Measurements from ENCODE around the gene CYREN.
A peak's percentile ranks its signal among the peaks of the same experiment; 100 is the strongest.

The CYREN gene

DNA sequence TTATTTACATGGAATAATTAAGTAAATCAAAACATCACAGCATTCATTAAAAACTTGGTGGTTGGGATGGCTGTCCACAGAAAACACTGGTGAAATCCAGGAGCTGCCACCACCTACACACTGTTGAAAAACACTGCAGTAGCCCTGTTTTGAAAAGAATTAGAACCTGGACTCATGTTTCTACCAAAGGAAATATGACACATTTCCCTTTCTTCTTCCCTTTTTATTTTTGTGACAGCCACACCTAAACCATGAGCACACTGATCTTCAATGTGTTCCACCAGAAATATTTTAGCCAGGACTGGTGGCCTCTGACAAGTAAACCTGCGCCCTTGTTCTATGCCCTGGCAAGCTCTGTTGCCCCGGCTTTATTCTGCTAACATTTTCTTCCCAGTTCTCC is 19.4 kb downstream of the CYREN start:
- H3K4me3 ChIP-seq (replicated peaks; ENCODE audit: low read depth, low read length): no peak overlapping the region
- DNase-seq (ENCODE audit: low read depth): no peak
- TF ChIP-seq, protein P1, sequence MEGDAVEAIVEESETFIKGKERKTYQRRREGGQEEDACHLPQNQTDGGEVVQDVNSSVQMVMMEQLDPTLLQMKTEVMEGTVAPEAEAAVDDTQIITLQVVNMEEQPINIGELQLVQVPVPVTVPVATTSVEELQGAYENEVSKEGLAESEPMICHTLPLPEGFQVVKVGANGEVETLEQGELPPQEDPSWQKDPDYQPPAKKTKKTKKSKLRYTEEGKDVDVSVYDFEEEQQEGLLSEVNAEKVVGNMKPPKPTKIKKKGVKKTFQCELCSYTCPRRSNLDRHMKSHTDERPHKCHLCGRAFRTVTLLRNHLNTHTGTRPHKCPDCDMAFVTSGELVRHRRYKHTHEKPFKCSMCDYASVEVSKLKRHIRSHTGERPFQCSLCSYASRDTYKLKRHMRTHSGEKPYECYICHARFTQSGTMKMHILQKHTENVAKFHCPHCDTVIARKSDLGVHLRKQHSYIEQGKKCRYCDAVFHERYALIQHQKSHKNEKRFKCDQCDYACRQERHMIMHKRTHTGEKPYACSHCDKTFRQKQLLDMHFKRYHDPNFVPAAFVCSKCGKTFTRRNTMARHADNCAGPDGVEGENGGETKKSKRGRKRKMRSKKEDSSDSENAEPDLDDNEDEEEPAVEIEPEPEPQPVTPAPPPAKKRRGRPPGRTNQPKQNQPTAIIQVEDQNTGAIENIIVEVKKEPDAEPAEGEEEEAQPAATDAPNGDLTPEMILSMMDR (IDR thresholded peaks at IDR 0.05; ENCODE audit: low read length, missing control alignments): no peak

GRCh38 chr7:135150072-135150782 is 20.3 kb downstream of the CYREN start:
- no peak overlapping the region for H3K4me3 ChIP-seq (replicated peaks; ENCODE audit: low read depth, low read length)
- TF ChIP-seq, protein P1 (IDR thresholded peaks at IDR 0.05; ENCODE audit: low read length, missing control alignments): no peak
- DNase-seq (ENCODE audit: low read depth): no peak

GRCh38 chr7:135147899-135148721 is 22.4 kb downstream of the CYREN start, which contains the start of gene TMEM140:
Gene TMEM140, plus strand, starts transcription at chr7:135148072. Its CDS starts 16,370 bp downstream, at chr7:135164442.
- peak; percentile 62 for DNase-seq (ENCODE audit: low read depth)
- peak within 1 kb of the TSS; percentile 16 for H3K4me3 ChIP-seq (replicated peaks; ENCODE audit: low read depth, low read length)
- TF ChIP-seq, protein P1 (IDR thresholded peaks at IDR 0.05; ENCODE audit: low read length, missing control alignments): no peak

DNA sequence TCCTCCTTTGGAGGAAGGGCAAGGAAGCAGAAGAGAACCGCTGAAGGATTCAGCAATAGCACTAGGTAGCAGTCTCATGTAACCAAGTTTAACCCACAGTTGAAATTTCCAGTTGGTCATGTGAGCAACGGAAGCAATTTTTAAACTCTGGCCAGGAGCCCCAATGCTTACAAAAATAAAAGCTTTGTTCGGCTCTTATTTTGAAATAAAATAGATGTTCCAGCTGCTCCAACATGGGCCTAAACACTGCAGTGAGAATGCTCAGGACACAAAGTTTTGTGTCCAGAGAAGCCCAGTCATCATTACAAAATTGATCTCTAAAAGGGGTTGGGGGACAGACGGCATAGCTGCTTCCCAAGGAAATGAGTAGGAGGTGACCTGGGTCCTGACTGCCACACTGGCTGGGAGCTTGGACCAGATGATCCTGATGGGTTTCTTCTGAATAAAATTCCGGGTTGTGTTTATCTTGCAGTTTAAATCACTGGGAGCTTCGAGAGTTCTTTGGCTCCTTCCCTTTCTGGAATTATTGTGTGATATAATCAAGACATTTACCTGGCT is 23.1 kb downstream of the CYREN start:
- peak; percentile 34 for DNase-seq (ENCODE audit: low read depth)
- TF ChIP-seq, protein P1 (IDR thresholded peaks at IDR 0.05; ENCODE audit: low read length, missing control alignments): no peak
- peak overlapping the region; percentile 16 for H3K4me3 ChIP-seq (replicated peaks; ENCODE audit: low read depth, low read length)

GRCh38 chr7:135143885-135144668 is 26.4 kb downstream of the CYREN start:
- no peak overlapping the region for H3K4me3 ChIP-seq (replicated peaks; ENCODE audit: low read depth, low read length)
- DNase-seq (ENCODE audit: low read depth): peak; percentile 57
- TF ChIP-seq, protein P1 (IDR thresholded peaks at IDR 0.05; ENCODE audit: low read length, missing control alignments): no peak

DNA sequence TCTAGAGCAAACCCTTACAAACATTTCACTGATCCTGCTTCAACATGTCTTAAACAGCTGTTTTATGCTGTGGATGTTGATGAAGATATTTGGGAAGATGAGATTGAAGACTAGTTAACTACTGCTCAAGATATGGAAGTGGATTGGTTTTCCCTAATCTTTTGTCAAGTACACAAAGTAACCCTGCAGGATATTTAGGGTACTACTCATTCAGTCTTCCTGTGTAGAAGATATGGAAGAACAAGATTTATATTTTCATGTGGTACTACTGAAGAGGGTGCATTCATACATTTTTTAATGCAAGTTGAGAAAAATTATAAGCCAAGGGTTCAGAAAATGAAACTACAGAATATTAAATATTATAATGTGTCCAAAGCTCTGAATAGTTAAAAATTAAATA is 40.9 kb downstream of the CYREN start:
- no peak overlapping the region for H3K4me3 ChIP-seq (replicated peaks; ENCODE audit: low read depth, low read length)
- DNase-seq (ENCODE audit: low read depth): no peak
- TF ChIP-seq, protein P1 (IDR thresholded peaks at IDR 0.05; ENCODE audit: low read length, missing control alignments): no peak
